Skeletal muscle tissue (tissue), 4 donors: ENCODE results near the gene TXK. TPM values are rescaled to one million over a fixed set of nuclear protein-coding genes. Genes with fewer than 3 reads are reported as not detected.

Source experiments
- H3K27ac ChIP-seq: one replicate; pipeline ENCODE4 v1.7.0; 2013; ENCODE audit warnings: mild to moderate bottlenecking, low read depth, low read length, inconsistent platforms
- H3K27me3 ChIP-seq, 3 donors: one replicate each; pipeline ENCODE4 v1.7.0; 2013; ENCODE audit warnings: low read length in 3 of 3; ENCODE audit not compliant: control insufficient read depth in 3 of 3, insufficient read depth in 3 of 3
- H3K36me3 ChIP-seq, 3 donors: one replicate each; pipeline ENCODE4 v1.7.0; 2013; ENCODE audit warnings: low read length in 3 of 3; ENCODE audit not compliant: control insufficient read depth in 3 of 3, insufficient read depth in 3 of 3
- H3K4me1 ChIP-seq, 3 donors: one replicate each; pipeline ENCODE4 v1.7.0; 2013; ENCODE audit warnings: low read length in 3 of 3, mild to moderate bottlenecking in 3 of 3; ENCODE audit not compliant: control insufficient read depth in 3 of 3, insufficient read depth in 3 of 3
- H3K4me3 ChIP-seq, 3 donors: one replicate each; pipeline ENCODE4 v1.7.0; 2013; ENCODE audit warnings: low read length in 3 of 3
- H3K9ac ChIP-seq, 3 donors: one replicate each; pipeline ENCODE4 v1.7.0; 2013; ENCODE audit warnings: low read length in 3 of 3, mild to moderate bottlenecking in 3 of 3, moderate library complexity in 2 of 3, low read depth in 1 of 3
- H3K9me3 ChIP-seq, 3 donors: one replicate each; pipeline ENCODE4 v1.7.0; 2013; ENCODE audit warnings: low read length in 3 of 3; ENCODE audit not compliant: control insufficient read depth in 3 of 3
- total RNA-seq: library from RNA; depleted of rRNA; stranded (reverse); fragments of >200 nt; gene quantifications from one replicate; pipeline ENCODE4 v1.2.3, GENCODE V29; 2014
- donor health status: Osteomylitis.

The TXK gene
- total RNA-seq, 1 donor from 2014 or later, result 0.52 TPM

DNA sequence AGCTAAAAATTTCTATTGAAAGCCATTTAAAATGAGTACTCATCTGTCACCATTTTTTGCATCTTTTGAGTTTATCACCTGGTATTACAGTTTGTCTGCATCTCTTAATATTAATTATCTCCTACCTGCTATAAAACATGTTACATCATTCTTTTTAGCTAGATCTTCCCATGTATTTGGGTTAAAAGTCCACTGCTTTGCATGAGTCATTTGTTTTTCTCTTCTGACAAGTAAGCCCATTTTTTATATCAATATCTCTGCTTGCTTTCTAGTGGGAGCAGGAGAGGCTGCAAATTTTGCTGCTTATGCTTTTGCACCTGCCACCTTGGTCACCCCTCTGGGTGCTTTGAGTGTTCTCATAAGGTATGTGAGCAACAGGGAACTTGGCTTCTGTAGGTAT is 101.3 kb downstream of the TXK start:
- peaks cover 2 to 13% (median 7%) of the 10 kb centered on the region in 3 donors for H3K4me1 ChIP-seq
- H3K9ac ChIP-seq, result peak overlapping the region in 1 of 3 donors; percentile 50
- no peaks in the 10 kb centered on the region for H3K9me3 ChIP-seq
- H3K27ac ChIP-seq, result peak overlapping the region; percentile 82
- no peaks in the 10 kb centered on the region for H3K27me3 ChIP-seq
- H3K36me3 ChIP-seq, result no peaks in the 10 kb centered on the region
- no peak overlapping the region for H3K4me3 ChIP-seq

DNA sequence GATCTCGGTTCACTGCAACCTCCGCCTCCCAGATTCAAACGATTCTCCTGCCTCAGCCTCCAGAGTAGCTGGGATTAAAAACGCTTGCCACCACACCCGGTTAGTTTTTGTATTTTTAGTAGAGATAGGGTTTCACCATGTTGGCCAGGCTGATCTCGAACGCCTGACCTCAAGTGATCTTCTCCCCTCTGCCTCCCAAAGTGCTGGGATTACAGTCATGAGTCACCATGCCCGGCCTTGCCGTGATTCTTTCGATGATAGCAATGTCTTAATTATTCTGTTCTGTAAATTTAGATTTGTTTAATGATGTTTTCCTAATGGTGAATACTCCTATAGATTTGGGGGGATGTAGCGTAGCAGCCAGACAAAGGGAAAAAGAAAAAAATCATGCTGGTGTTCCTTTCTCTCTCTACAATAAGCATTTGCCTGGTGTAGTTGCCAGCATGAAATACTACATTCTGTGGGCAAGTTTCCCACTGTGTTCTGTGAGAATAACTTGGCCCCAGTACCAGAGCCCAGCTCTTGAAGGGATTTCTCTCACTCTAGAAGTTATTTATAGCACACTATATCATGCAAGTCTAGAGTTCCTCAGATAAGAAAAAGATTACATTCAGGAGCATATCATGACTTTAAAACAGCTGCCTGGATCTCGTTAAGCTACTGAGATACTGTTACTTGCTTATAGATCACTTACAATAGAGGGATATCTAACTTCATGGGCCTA is 102.1 kb downstream of the TXK start:
- H3K9ac ChIP-seq, result peak overlapping the region in 2 of 3 donors; percentile 43 to 50
- no peaks in the 10 kb centered on the region for H3K27me3 ChIP-seq
- H3K4me1 ChIP-seq, result peaks cover 2 to 13% (median 7%) of the 10 kb centered on the region in 3 donors
- H3K9me3 ChIP-seq, result no peaks in the 10 kb centered on the region
- H3K36me3 ChIP-seq, result no peaks in the 10 kb centered on the region
- peak overlapping the region in 2 of 3 donors; percentile 36 to 51 for H3K4me3 ChIP-seq
- H3K27ac ChIP-seq, result peak overlapping the region; percentile 82

DNA sequence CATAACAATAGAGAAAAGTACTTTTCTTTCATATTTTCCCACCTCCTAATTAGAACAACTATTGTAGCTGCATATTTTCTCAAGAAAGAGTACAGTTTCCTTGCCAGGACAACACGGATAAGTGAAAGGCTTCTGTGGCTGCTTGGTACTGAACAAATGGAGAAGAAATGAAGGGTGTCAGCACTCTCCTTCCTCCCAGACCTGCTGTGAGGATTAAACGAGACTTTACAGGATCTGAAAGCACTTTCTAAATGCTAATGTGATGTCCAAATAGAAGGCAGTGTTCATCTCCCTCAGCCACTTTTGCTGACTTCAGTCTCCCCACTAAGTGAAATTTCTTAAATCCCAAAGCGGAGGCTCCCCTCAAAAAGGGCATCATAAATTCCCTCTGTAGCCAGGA is 103.6 kb downstream of the TXK start:
- H3K4me3 ChIP-seq, result no peak overlapping the region
- H3K4me1 ChIP-seq, result peaks cover 0 to 7% (median 6%) of the 10 kb centered on the region in 3 donors
- no peak overlapping the region for H3K27ac ChIP-seq

DNA sequence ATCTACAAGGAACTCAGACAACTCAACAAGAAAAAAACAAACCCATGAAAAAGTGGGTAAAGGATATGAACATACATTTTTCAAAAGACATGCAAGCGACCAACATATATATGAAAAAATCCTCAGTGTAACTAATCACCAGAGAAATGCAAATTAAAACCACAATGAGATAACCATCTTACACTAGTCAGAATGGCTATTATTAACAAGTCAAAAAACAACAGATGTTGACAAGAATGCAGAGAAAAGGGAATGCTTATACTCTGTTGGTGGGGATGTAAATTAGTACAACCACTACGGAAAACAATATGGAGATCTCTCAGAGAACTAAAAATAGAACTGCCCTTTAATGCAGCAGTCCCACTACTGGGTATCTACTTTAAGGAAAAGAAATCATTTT is 105.4 kb downstream of the TXK start:
- H3K4me3 ChIP-seq, result no peak overlapping the region
- H3K9me3 ChIP-seq, result no peaks in the 10 kb centered on the region
- peaks cover 0 to 4% (median 0%) of the 10 kb centered on the region in 3 donors for H3K36me3 ChIP-seq
- H3K27me3 ChIP-seq, result no peaks in the 10 kb centered on the region
- no peak overlapping the region for H3K9ac ChIP-seq
- no peak overlapping the region for H3K27ac ChIP-seq
- H3K4me1 ChIP-seq, result peaks cover 3 to 7% (median 6%) of the 10 kb centered on the region in 3 donors

More for the DNA sequence above, 103.6 kb downstream of the TXK start:
- Histone ChIP-seq H3K9me3 (no peaks in the 10 kb centered on the region), H3K27me3 (no peaks in the 10 kb centered on the region), H3K9ac (no peak overlapping the region), H3K36me3 (peaks cover 0 to 4% (median 0%) of the 10 kb centered on the region in 3 donors)

DNA sequence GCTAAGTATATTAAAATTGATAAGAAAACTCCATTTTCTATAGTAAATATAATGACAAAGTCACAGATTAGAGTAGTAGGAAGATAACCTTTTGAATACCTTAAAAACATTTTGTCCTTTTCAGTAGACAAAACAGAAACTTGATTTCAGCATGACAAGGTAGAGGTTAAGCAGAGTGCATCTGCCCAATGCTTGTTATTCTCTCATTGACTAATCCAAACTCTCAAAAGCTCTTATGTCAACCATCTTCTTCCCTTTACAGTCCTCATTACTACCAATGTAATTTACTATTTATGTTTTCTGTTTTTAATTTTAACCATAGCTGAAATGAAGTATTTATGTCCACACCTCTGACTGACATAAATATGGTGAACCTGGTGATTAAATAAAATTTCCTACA is 106.4 kb downstream of the TXK start:
- Histone ChIP-seq H3K9me3 (no peaks in the 10 kb centered on the region), H3K27me3 (no peaks in the 10 kb centered on the region), H3K4me1 (peaks cover 3 to 4% (median 3%) of the 10 kb centered on the region in 3 donors), H3K27ac (no peak overlapping the region), H3K9ac (no peak overlapping the region), H3K36me3 (peaks cover 0 to 4% (median 0%) of the 10 kb centered on the region in 3 donors), H3K4me3 (no peak overlapping the region)

DNA sequence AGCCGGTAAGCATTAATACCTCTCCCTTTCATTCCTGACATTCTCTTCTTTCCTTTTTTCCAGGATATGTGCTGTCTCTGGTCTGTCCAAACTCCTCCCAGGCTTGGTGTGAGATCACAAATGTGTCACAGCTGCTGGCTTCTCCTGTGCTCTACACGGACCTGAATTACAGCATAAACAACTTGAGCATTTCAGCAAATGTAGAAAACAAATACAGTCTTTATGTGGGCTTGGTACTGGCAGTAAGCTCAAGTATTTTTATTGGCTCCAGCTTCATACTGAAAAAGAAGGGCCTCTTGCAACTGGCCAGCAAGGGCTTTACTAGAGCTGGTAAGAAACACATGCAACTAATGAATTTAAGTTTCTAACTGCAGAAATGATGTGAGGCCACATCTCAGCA is 109.0 kb downstream of the TXK start:
- Histone ChIP-seq H3K27ac (no peak overlapping the region), H3K4me3 (no peak overlapping the region), H3K27me3 (no peaks in the 10 kb centered on the region), H3K36me3 (peaks cover 0 to 4% (median 0%) of the 10 kb centered on the region in 3 donors), H3K9me3 (no peaks in the 10 kb centered on the region), H3K9ac (no peak overlapping the region), H3K4me1 (peaks cover 0 to 3% (median 3%) of the 10 kb centered on the region in 3 donors)

DNA sequence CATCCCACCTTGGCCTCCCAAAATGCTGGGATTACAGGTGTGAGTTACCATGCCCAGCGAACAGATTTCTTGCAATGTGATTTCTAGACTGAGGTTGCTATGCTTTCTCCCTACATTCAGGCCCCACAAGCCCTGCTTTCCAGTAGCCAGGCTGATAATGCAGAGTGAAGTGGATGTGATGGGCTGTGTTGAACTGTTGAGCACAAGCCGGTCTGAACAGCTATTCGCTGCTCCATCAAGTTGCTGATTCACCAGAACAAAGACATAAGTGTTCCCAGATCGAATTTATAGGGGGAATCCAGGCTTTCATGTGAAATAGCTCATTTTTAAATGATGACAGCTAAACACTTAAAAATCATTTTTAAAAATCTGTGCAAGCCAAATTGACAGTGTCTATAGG is 109.5 kb downstream of the TXK start:
- no peaks in the 10 kb centered on the region for H3K9me3 ChIP-seq

DNA sequence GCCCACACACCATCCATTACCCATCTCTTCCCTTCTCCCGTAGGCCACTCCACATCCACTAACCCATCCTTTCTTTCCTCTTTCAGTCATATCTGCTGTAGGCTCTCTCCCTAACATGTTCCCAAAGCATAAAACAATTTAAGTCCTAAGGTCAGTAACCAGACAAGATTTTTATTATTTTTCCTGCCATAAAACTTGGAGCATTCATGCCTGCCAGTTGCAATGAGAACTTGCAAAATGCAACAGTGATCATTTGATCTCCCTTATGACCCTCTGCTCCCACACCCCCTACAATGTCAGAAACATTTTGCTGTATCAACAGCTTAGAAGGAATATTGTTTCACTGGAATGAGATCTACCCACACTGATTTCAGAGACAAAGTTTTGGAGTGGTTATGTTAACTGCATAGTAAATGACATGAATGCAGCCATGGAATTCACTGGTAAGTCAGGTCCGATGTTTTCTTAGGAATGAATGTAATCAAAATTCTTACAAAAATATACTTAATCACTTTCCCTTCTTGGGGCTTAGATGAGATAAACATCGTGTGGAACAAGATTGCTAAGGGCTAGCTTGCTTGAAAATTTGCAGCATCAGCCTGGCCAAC is 111.8 kb downstream of the TXK start:
- Histone ChIP-seq H3K4me1 (peaks cover 3 to 7% (median 5%) of the 10 kb centered on the region in 3 donors), H3K9ac (no peak overlapping the region), H3K4me3 (no peak overlapping the region)

More for the DNA sequence above, 109.5 kb downstream of the TXK start:
- Histone ChIP-seq H3K9ac (no peak overlapping the region), H3K4me1 (peaks cover 0 to 3% (median 3%) of the 10 kb centered on the region in 3 donors), H3K27me3 (no peaks in the 10 kb centered on the region), H3K4me3 (no peak overlapping the region), H3K27ac (no peak overlapping the region), H3K36me3 (peaks cover 0 to 4% (median 0%) of the 10 kb centered on the region in 3 donors)

DNA sequence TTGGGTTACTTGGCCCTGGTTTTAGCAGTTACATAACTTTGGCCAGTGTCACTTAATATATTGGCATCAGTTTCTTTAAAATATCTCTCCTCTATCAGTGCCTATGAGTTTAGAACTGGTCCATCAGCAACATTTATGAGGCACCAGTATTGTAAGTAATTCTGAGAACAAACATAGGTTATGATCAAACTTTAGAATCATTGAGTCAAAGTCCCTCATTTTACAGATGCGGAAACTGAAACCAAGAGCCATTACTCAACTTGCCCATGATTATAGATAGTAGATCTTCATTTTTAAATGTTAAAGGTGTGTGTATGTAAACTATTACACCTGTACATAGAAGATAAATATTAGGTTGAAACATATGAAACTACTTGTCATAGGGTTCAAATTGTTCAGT is 113.0 kb downstream of the TXK start:
- no peaks in the 10 kb centered on the region for H3K27me3 ChIP-seq
- peaks cover 0 to 4% (median 0%) of the 10 kb centered on the region in 3 donors for H3K36me3 ChIP-seq
- no peak overlapping the region for H3K27ac ChIP-seq
- no peak overlapping the region for H3K9ac ChIP-seq
- H3K4me1 ChIP-seq, result peaks cover 10 to 15% (median 11%) of the 10 kb centered on the region in 3 donors
- no peaks in the 10 kb centered on the region for H3K9me3 ChIP-seq
- no peak overlapping the region for H3K4me3 ChIP-seq

More for the DNA sequence above, 111.8 kb downstream of the TXK start:
- Histone ChIP-seq H3K36me3 (peaks cover 0 to 4% (median 0%) of the 10 kb centered on the region in 3 donors), H3K27me3 (no peaks in the 10 kb centered on the region), H3K27ac (no peak overlapping the region), H3K9me3 (no peaks in the 10 kb centered on the region)

DNA sequence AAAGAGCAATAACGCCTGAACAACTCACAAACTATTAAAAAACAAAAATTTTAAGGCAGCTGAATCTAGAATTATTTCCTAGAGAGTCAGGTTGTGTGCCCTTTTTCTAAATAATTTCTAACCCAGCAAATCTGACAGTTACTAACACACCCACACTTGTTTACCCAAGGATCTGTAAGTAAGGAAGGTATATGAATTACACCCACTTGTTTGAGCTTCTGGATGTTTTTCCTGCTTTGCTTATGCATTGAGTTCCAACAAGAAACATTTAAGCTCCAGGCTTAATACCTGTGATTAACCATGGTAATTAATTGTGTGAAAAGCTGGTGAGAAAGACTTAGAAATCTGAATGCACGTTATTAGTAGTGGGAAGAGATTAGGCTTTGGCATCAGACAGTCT is 115.9 kb downstream of the TXK start:
- Histone ChIP-seq H3K9me3 (no peaks in the 10 kb centered on the region), H3K4me1 (peaks cover 15 to 22% (median 16%) of the 10 kb centered on the region in 3 donors), H3K27ac (no peak overlapping the region), H3K27me3 (no peaks in the 10 kb centered on the region), H3K36me3 (no peaks in the 10 kb centered on the region), H3K4me3 (no peak overlapping the region), H3K9ac (no peak overlapping the region)
